Non-pigmented ciliary epithelial cell (primary cell): ENCODE measurements around the gene TRAF3IP1.

Experiments used
- DNase-seq: peaks from one replicate; pipeline ENCODE4 v3.0.0-alpha.2; 2010; ENCODE audit warnings: low read depth

Gene TRAF3IP1

DNA sequence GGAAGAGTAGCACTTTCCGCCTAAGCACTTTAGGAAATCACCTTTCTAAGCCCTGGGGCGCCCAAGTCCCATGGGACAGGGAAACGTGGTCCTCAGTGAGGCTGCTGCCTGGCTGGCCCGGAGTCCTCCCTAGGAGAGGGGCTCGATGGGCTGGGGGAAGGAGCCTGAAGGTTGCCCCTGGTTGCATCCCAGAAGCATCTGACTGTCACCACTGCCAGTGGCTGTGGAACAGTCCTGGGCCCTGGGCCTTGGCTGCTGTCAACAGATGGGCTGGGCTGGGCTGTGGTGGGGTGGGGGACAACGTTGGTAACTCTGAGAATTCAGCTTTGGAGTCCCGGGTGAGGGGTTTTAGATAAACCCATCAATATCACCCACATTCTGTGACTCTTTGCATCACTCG, 128.9 kb downstream of the TRAF3IP1 start:
- DNase-seq = no peak

DNA sequence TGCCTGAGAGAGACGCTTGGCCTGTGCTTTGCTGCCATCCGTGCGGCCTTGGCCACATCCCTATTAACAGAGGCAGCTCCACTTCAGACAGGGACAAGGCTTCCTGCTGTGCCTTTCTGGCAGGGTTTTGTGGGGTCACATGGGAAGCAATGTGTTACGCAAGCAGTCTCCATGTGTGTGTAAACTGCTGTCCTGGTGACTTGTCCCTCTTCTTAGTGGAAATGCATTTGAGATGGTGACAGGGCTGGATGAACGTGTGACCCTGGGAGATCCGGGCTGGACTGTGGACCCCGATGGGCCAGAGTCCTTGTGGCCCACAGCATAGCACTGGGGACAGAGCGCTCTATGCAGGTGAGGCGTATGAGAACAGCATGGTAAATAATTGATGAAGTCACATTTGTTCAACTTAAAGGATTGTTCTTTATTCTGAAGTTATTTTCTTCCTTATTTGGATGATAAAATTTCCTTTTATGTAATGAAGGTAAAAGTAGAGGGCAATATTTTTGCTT, 129.6 kb downstream of the TRAF3IP1 start:
- DNase-seq = no peak

DNA sequence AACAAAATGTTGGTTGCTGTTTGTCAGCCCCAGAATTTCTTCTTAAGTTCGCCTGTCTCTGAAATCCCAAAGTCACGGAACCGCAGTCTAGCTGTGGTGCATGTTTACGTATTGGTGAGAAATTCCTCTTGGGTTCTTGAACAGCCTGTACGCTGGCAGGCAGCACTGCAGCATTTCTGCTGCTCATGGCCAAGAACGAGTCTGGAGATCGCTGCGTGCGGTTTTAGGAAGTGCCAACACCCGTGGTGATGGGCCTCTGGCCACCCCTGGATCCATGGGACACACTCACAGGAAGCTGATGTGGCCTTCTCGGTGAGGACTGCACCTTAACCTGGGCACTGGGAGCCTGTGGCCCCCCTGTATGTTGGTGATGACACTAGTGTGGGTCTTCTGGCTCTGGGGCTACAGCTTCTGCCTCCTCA, 130.1 kb downstream of the TRAF3IP1 start:
- no peak for DNase-seq
